Measurements from ENCODE around the gene POLN.
A peak's percentile ranks its signal among the peaks of the same experiment; 100 is the strongest.

Gene POLN

DNA sequence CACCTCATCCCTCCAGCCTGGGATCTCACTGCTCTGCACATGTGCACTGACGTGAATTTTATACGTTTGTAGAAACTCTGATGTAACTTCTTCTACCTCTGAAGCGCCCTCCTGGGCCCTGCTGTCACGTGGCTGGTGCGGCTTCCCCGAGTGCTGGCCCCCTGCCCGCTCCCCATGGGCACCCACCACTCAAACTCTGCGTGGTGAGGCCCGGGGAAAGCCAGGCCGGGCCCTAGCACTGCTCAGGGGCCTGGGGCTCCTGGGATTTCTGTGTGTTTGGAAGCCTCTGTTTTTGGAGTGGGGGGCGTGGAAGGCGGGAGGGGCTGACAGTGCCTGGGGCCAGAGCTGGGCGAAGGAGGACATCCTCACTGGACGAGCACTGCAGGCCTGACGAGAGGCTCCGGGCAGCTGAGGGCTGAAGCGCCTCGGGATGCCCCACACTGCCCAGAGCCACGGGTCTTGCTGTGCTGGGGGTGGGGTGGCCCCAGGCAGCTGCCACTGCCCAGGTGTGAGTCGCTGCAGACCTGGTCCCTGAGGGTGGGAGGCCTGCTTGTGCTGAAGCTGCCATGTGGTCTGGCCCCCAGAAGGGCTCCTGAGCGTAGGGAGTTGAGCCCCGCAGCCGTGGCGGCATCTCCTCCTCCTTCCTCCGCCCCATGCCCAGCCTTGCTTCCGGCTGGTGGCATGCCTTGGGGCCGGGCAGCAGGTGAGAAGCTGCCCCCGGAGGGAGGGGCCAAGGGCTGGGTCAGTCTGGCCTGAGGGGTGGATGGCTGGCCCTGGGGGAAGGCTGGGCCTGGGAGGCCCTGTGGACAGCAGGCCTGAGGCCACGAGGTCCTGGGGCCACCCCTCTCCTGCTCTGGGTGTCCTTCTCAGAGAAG is 175.1 kb downstream of the POLN start:
- no peak for DNase-seq

DNA sequence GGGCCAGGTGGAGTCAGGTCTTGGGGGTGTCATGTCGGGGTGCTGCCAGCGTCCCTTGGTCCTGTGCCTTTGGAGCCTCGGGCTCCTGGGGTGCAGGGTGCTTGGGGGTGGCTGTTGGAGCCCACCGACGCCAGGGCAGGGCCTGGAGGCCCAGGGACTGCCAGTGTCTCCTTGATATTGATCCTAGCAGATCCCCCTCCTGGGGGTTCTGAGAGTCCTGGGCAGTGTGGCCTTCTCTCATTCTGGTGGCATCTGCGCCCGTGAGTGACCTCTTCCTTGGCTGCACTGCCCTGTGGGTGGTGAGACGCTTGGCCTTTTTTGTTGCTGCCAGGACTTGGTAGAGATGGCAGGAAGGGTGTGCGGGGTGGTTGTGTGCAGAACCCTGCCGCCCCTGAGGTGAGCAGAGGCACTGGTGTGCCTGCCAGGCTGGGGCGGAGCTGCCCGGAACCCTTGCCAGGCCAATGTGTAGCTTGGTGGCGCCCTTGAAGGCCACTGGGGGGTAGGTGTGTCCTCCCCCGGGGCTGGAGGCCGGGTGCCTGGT is 175.8 kb downstream of the POLN start:
- DNase-seq: no peak

- no peak for DNase-seq
Measured at GRCh38 chr4:2065106-2065930, 176.6 kb downstream of the POLN start.

- DNase-seq: no peak
Measured at GRCh38 chr4:2064276-2064991, 177.5 kb downstream of the POLN start.

- DNase-seq: no peak
Measured at GRCh38 chr4:2063557-2064275, 178.2 kb downstream of the POLN start.

DNA sequence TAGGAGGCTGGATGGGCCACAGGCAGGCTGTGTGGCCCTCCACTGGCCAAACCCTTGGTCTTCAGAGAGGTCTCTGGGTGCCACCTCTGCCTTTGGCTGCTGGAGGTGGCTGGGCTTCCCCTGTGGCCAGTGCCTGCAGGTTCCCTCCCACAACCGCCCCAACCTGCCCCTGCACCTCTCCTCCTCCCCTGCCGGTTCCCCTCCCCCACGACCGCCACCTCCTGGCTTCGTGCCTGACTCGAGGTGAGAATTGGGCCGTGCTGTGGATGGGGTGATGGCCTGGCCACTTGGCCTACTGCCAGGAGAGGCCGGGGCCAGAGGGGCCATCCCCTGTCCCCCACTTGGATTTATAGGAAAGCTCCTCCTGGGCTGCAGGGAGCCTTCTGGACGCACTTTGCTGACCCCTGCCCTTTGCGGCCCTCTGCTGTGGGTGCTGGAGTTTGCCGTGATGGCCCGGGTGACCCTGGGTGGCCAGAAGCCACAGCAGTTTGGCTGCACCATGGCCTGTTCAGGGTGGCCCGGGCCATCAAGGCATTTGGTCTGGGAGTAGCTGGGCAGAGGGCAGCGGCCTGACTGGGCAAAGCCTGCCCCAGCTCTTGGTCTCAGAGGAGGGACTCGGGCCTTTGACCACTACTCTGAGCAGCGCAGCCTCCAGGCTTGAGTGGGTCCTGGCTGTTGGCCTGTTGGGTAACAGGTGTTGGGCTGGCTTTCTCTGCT is 179.0 kb downstream of the POLN start:
- no peak for DNase-seq

DNA sequence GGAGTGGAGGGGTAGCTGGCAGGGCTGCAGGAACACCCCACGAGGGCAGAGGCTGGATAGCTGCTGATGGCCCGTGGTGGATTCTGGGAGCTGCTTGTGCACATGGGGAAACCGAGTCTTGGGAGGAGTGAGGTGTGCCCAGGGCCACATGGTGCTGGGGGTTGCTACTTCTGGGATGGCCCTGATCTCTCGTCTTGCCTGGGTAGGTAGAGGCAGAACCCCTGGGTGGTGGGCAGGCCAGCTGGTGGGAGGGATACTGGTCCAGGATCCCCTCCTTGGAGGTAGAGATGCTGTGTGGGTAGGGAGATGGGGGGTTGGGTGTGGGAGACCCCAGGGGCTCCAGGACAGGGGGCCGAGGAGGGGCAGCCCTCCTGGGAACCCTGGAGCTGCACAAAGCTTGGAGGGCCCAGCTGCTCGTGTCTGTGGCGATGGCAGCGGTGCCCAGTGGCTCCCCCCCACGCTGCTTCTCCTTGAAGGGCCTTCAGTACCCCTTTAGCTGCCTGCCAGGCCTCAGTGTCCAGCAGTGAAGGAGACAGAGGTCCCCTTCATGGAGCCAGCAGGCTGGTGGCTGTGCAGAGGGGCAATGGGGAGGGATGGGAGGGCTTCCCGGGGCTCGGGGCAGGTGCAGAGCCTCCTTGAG is 179.6 kb downstream of the POLN start:
- no peak for DNase-seq

- DNase-seq: no peak
Measured at GRCh38 chr4:2061186-2062131, 180.5 kb downstream of the POLN start.

GRCh38 chr4:2060611-2061185 is 181.2 kb downstream of the POLN start:
- no peak for DNase-seq

- no peak for DNase-seq
Measured at GRCh38 chr4:2059726-2060602, 182.0 kb downstream of the POLN start.

DNA sequence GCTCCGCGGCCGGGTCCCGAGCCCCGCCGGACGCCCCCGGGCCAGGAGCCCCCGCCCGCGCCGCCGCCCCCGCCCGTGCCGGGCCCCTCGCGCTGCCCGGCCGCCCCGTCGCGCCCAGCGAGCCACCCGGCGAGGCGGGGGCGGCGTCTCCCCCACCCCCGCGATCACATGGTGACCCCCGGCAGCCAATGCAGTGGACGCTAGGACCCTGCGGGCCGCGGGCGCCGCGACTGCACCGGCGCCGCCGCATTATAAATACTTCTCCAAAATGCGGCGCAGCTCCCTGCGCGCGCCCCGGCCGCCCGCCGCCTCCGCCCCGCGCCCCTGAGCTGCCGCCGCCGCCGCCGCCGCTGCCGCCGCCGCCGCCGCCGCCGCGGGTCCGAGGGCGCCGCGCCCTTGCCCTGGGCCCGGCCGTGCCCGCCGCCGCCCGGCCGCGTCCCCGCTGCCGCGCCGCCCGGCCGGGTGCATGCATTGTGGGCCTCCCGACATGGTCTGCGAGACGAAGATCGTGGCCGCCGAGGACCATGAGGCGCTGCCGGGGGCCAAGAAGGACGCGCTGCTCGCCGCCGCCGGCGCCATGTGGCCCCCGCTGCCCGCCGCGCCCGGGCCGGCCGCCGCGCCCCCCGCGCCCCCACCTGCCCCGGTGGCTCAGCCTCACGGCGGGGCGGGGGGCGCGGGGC is 182.7 kb downstream of the POLN start, which contains the start of gene NAT8L:
Gene NAT8L, plus strand, starts transcription at position 282 of the 680 bp plus-strand sequence. Its CDS starts 185 bp downstream, at position 467.
- DNase-seq: peak; percentile 9

DNA sequence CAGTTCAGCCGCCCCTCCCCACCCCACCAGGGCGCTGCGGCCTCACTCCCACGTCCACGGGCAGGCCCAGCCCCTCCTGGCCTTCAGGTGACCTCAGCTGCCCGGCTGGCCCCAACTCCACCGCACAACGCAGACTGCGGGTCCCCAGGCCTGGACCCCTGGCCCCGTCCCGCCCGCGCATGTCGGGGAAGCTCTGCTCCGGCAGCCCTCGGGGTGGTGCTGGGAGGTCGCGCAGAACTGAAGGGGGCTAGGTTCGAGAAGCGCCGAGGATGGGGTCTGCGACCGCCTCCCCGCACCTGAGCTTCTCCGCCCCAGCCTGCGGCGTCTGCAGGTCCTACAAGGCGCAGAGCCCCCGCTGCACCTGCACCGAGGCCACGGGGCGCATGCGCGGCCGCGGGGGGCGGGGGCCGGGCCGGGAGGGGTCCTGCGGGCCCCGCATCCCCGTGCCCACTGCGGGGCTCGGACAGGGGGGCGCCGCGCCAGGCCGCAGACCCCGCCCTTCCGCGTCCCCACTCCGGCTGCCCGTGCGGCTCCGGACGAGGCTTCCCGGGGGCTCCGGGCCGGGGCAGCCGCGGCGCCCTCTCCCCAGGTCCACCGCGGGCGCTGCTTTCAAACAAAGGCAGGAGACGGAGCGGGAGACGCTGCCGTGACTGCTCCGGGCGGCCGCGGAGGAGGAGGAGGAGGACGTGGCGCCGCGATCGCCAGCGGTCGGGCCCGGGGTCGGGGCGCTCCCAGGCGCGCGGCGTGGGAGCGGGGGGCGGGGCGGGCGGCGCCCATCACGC is 183.5 kb downstream of the POLN start:
- DNase-seq: no peak

DNA sequence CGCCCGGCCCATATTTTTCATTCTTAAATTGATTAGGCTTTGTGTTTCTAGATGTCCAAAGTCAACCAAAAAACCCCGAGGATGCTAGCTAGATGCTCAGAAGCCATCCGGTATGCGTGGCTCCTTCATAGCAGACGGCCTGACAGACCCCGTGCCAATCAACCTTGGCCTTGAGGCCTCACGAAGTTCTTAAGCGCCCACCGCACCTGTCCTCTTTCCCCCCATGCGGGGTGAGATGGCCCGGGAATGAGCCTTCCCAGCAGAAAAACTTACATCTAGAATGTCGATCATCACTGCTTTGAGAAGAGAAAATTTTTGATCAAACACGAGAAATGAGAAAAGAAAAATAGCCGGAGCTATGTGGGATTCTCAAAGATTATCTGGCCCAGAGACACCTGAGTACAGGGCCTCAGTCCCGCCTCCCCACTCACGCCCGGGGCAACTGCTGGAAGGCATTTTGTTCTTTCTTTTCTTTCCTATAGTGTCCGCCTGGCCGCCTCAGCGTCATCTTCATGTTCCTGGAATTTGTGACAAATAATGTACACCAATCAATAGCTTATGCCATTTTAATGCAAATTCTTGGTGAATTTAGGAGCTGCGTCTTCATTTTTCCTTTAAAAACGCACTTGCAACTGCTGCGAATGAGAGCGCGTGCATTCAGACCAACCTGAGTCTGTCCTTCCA is 184.4 kb downstream of the POLN start:
- DNase-seq: no peak

- DNase-seq: no peak
Measured at GRCh38 chr4:2054217-2054616, 187.7 kb downstream of the POLN start.

- no peak for DNase-seq
Measured at GRCh38 chr4:2051086-2051485, 190.8 kb downstream of the POLN start.

DNA sequence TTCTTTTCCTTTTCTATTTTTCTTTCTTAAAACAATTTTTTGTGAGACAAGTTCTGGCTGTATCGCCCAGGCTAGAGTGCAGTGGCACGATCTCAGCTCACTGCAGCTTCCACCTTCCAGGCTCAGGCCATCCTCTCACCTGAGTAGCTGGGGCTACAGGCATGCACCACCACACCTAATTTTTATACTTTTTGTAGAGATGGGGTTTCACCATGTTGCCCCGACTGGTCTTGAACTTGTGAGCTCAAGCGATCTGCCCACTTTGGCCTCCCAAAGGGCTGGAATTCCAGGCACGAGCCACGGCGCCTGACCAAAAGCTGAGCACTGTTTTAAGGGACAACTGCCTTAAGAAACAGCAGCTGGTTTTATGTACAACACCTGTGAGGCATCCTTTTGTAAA is 192.1 kb downstream of the POLN start:
- DNase-seq: no peak
